C4-2B (cell line): ENCODE measurements around the gene PNO1.
"Not testable (repeated sequence)": the region's sequence is repeated elsewhere in the genome, so short reads cannot be mapped to it uniquely, and the experiment has no call there.

ENCODE experiments used
- H3K27ac ChIP-seq: fragments of 450-650 bp; 2 replicates; pipeline ENCODE4 v1.5.1; 2017
- CTCF ChIP-seq: fragments of 450-650 bp; conservative IDR thresholded peaks from 2 replicates; pipeline ENCODE4 v1.5.1; 2017; ENCODE audit warnings: mild to moderate bottlenecking
- ZFX ChIP-seq: fragments of 450-650 bp; IDR thresholded peaks from 2 replicates; pipeline ENCODE4 v1.6.1; 2017

PNO1 gene

DNA sequence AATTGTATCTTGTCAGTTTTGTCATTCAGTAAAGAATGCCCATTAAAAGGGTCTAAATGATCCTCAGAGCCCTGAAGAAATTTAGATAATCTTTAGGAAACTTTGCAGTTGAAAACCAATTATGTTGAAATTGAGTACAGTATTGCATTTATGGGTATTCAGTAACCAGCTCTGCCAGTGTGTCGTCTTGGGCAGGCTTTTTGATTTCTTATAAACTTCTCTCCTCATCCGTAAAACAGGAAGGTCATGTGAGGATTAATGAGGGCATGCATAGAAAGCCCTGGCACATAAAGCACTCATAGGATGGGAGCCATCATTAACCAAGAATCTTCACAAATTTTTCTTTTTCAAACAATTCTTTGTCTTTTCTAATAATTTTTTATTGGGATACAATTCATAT, 14.8 kb downstream of the PNO1 start:
- TF ChIP-seq CTCF (no peak), ZFX (no peak)
- no peak overlapping the region for H3K27ac ChIP-seq

DNA sequence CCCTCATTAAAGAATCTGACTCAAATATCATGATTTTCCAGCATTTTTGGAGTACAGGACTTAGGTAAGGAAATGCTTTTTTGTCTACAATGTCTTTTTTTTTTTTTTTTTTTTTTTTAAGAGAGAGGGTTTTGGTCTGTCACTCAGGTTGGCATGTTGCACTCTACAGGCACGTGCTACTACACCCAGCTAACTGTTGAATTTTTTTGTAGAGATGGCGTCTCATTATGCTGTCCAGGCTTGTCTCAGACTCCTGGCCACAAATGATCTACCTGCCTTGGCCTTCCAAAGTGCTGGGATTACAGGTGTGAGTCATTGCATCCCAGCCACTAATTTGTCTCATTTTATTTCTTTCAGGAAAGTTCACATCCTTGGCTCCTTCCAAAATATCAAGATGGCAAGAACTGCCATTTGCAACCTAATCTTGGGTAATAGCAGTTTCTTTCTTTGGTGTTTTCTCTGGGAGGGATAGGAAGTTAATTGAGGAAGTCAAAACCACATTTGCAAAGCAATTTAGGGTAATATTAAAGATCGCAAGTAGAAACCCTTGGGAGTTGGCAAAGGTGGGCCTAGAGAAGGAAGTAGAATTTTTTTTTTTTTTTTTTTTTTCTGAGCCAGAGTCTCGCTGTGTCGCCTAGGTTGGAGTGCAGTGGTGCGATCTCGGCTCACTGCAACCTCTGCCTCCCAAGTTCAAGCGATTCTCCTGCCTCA, 15.5 kb downstream of the PNO1 start:
- TF ChIP-seq ZFX (no peak), CTCF (no peak)
- H3K27ac ChIP-seq = no peak overlapping the region

GRCh38 chr2:68175210-68175609, 17.5 kb downstream of the PNO1 start:
- not testable (repeated sequence) for H3K27ac ChIP-seq

DNA sequence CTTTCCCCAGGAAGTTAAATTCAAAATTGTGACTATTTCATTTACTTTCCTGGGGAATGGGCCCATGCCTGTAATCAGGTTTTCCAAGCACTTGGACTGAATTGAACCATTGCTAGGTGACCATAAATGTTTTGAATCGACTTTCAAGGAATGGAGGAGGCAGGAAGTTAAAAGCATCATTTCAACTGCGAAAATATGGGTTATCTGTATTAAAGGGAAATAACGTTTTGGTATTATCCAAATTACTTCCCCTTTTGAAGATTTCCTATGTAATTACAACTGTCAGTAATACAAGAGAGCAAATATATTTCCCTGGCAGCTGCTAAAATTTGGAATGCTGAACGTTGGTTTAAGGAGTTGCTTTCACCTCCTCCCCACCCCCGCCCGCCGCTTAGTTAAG, 19.0 kb downstream of the PNO1 start:
- TF ChIP-seq ZFX (no peak), CTCF (no peak)
- no peak overlapping the region for H3K27ac ChIP-seq

- H3K27ac ChIP-seq = no peak overlapping the region
- TF ChIP-seq ZFX (no peak), CTCF (no peak)
These were observed 19.9 kb downstream of the PNO1 start for GRCh38 chr2:68177541-68177940.

- TF ChIP-seq ZFX (no peak), CTCF (no peak)
- H3K27ac ChIP-seq = no peak overlapping the region
These were observed 20.7 kb downstream of the PNO1 start for GRCh38 chr2:68178432-68178831.

DNA sequence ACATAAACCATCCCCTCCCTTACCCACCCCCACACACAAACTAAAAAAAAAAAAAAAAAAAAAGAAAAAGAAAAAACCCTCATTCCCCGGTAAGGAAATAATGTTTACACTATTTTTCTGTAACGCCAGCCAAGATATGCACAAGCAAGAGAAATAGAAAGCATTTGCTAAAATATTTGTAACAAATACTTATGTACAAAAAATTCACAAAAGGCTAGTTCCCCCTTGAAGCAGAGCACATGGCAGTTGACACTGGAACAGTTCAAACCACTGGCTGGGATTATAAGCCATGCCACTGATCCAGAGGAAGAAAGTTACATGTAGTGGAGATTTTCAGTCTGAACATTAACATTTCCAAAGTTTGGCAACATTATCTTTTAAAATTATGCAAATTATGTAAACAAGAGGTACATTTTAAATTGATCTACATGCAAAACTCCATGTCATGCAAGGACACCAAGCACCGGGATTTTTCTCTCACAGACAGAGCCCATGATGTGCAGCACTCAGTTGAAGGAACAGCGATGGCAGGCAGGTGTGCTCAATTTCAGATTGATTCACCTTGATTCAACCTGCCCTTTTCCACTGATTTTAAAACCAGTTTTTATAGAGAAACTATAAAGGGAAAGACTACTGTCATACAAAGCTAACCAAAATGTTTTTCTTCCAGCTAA, 21.4 kb downstream of the PNO1 start:
- no peak overlapping the region for H3K27ac ChIP-seq
- TF ChIP-seq ZFX = no peak
- TF ChIP-seq CTCF = no peak

DNA sequence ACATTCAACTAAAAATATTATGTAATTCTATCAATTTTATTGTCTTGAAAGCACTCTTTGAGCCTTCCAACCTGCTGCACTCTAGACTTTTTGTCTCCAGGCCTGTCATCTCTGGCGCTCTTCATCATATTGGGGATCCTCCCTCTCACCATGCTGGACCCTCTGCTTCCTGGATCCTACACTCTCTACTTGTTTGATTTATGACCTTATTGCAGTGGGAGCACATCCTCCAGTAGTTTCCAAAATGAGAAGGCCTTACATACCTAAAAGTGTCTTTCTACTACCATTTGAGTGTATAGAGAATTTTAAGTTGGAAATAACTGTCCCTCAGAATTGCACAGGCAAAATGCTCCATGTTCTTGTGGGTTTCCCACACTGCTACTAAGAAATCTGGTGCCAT, 25.2 kb downstream of the PNO1 start:
- no peak overlapping the region for H3K27ac ChIP-seq
- no peak for TF ChIP-seq ZFX
- TF ChIP-seq CTCF = no peak
